Measurements from ENCODE around the gene NET1. TPM values are rescaled to one million over a fixed set of nuclear protein-coding genes. Genes with fewer than 3 reads are reported as not detected.

Gene NET1
- total RNA-seq, 2 donors from 2014 or later, result 22.2 to 37.5 TPM

DNA sequence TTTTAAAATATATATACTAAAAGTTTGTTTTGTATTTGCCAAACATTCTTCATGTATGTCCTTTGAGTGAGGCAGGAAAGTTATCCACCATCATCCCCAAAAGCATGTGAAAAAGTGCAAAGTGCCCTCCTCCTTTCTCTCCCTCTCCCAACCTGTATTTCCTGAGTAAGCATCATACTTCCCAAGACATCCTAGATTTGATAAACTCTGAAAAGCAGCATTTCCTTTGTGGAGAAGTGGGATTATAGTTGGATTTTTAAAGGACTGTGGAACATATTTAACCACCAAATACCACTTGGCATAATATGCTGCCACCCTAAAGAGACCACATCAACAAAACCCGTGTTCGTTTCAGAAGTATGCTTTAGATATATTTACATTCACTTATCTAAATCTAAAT lies 36.9 kb downstream of the NET1 start:
- H3K27me3 Mint-ChIP-seq (ENCODE audit: low read depth), result no peaks in the 10 kb centered on the region
- DNase-seq, result no peak
- H3K4me3 Mint-ChIP-seq, result no peak overlapping the region
- H3K4me1 Mint-ChIP-seq (ENCODE audit: low read depth), result peaks cover 36% of the 10 kb centered on the region
- no peak for ATAC-seq (replicated peaks in 1 of 2)
- H3K36me3 Mint-ChIP-seq (ENCODE audit: insufficient read depth in 2 of 2), result peaks cover 0 to 7% of the 10 kb centered on the region in 2 donors
- no peaks in the 10 kb centered on the region for H3K9me3 Mint-ChIP-seq
- H3K27ac Mint-ChIP-seq, result no peak overlapping the region

DNA sequence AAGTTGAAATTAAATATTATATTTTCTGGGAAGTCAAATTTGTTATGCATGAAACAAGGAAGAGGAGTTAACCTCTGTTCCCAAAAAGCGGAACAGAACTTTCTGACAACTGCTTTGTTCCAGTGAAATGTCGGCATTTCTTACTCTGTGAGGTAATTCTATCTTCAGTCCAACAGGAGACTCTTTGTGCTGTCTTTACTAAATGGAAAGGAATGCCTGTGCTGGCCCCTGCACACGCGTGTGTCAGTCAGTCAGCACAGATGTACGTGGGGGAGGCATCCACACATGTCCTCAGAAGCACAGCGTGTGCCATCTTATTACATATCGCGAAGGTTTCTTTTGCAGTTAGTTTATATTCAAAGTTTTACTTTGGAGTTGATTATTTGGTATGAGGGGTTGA lies 37.5 kb downstream of the NET1 start:
- no peak overlapping the region for H3K4me3 Mint-ChIP-seq
- DNase-seq, result no peak
- no peak overlapping the region for H3K27ac Mint-ChIP-seq
- peaks cover 0 to 3% of the 10 kb centered on the region in 2 donors for H3K36me3 Mint-ChIP-seq (ENCODE audit: insufficient read depth in 2 of 2)
- no peaks in the 10 kb centered on the region for H3K27me3 Mint-ChIP-seq (ENCODE audit: low read depth)
- ATAC-seq (replicated peaks in 1 of 2), result no peak
- H3K4me1 Mint-ChIP-seq (ENCODE audit: low read depth), result peaks cover 31% of the 10 kb centered on the region
- H3K9me3 Mint-ChIP-seq, result no peaks in the 10 kb centered on the region

DNA sequence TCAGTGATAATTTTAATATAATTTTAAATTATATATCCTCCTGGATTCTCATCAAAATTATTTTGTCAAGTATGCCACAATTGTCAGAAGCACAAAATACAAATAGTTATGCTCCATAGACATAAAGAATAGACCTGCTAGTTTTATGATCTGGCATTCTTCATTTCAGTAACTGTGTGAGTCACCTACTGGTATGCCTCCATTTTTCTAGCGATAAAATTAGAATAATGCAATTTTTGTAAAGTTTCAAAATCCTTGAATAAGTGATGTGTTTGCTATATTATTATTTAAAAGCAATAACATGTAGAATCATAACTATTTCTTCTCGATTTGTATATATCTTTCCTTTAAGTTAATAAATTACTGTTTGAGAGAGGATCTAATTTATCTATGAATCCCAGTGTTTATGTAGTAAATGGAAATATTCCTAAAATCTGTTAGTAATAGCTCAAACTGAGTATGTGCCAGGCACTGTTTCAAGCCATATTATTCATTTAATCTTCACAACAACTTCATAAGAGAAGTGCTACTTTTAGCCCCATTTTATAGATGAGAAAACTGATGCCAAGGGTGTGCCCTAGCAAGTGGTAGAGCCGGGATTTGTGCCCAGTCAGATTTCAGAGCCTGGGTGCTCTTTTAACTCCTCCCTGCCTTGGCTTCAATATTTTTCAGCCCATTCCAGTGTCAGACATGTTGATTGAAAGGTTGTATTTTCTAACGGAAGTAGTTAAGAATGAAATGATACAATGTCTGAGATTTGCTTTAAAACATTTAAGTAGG lies 38.4 kb downstream of the NET1 start:
- peaks cover 31% of the 10 kb centered on the region for H3K4me1 Mint-ChIP-seq (ENCODE audit: low read depth)
- H3K27me3 Mint-ChIP-seq (ENCODE audit: low read depth), result no peaks in the 10 kb centered on the region
- H3K9me3 Mint-ChIP-seq, result no peaks in the 10 kb centered on the region
- no peak overlapping the region for H3K4me3 Mint-ChIP-seq
- no peak overlapping the region for H3K27ac Mint-ChIP-seq
- DNase-seq (no peak), ATAC-seq (replicated peaks in 1 of 2) (no peak)
- H3K36me3 Mint-ChIP-seq (ENCODE audit: insufficient read depth in 2 of 2), result peaks cover 0 to 5% of the 10 kb centered on the region in 2 donors

DNA sequence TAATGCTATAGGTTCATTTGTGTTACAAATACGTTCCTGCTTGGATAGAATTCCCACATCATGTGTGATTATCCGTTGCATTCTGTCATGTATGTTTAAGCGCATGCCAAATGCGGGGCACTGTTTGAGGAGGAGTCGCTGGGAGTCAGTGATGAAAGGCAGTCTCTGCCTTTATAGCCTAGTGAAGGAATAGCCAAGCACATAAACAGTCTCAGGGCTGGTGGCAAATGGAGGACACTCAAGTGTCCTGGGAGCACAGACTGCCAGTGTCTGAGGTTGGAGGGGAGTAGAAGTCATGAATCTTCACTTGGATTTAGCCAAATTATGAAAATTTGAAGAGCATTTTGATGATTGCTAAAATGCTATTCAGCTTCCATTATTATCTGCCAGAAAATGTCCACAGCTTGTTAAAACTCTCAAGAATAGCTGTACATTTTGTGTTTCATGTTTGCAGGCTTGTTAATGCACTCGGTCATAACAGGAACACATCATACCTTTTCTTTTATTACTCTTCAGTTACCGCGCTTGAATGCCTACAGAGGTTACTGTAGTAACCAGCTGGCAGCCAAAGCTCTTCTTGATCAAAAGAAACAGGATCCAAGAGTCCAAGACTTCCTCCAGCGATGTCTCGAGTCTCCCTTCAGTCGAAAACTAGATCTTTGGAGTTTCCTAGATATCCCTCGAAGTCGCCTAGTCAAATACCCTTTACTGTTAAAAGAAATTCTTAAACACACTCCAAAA lies 41.6 kb downstream of the NET1 start:
- H3K36me3 Mint-ChIP-seq (ENCODE audit: insufficient read depth in 2 of 2), result peaks cover 0 to 18% of the 10 kb centered on the region in 2 donors
- no peaks in the 10 kb centered on the region for H3K9me3 Mint-ChIP-seq
- H3K27me3 Mint-ChIP-seq (ENCODE audit: low read depth), result no peaks in the 10 kb centered on the region
- H3K4me1 Mint-ChIP-seq (ENCODE audit: low read depth), result peaks cover 12% of the 10 kb centered on the region
- ATAC-seq (replicated peaks in 1 of 2) (no peak), DNase-seq (no peak)
- H3K27ac Mint-ChIP-seq, result no peak overlapping the region
- H3K4me3 Mint-ChIP-seq, result no peak overlapping the region

DNA sequence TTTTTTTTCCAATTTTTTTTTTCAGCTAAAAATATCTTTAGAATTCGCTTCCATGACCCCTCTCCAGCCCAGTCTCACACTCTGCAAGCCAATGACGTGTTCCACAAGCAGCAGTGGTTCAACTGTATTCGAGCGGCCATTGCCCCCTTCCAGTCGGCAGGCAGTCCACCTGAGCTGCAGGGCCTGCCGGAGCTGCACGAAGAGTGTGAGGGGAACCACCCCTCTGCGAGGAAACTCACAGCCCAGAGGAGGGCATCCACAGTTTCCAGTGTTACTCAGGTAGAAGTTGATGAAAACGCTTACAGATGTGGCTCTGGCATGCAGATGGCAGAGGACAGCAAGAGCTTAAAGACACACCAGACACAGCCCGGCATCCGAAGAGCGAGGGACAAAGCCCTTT lies 44.2 kb downstream of the NET1 start:
- Mint-ChIP-seq H3K4me3 (no peak overlapping the region), H3K36me3 (ENCODE audit: insufficient read depth in 2 of 2) (peaks cover 0 to 20% of the 10 kb centered on the region in 2 donors), H3K27ac (no peak overlapping the region), H3K4me1 (ENCODE audit: low read depth) (peaks cover 11% of the 10 kb centered on the region), H3K9me3 (no peaks in the 10 kb centered on the region), H3K27me3 (ENCODE audit: low read depth) (no peaks in the 10 kb centered on the region)
- DNase-seq (no peak), ATAC-seq (replicated peaks in 1 of 2) (no peak)

DNA sequence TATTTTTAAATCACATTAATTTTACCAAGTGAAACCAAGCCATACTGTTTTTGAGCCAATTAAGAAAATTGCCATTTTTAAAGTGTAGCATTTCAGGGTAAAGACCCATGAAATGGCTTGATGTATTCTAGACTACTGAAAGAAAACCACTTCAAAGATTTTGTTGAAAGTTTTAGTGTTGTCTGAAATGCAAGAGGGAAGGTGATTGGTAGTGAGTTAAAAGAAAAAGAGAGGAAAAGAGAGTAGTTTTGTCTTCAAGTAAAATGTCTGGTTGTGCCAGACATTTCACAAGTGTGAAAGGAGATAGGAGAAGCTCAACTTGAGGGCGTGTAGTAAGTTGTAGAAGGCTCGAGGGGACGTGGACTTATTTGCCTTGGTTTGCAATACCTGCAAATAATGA lies 45.4 kb downstream of the NET1 start:
- DNase-seq (no peak), ATAC-seq (replicated peaks in 1 of 2) (no peak)
- H3K27ac Mint-ChIP-seq, result no peak overlapping the region
- H3K9me3 Mint-ChIP-seq, result no peaks in the 10 kb centered on the region
- peaks cover 0 to 17% of the 10 kb centered on the region in 2 donors for H3K36me3 Mint-ChIP-seq (ENCODE audit: insufficient read depth in 2 of 2)
- H3K27me3 Mint-ChIP-seq (ENCODE audit: low read depth), result no peaks in the 10 kb centered on the region
- no peak overlapping the region for H3K4me3 Mint-ChIP-seq
- H3K4me1 Mint-ChIP-seq (ENCODE audit: low read depth), result peaks cover 11% of the 10 kb centered on the region

DNA sequence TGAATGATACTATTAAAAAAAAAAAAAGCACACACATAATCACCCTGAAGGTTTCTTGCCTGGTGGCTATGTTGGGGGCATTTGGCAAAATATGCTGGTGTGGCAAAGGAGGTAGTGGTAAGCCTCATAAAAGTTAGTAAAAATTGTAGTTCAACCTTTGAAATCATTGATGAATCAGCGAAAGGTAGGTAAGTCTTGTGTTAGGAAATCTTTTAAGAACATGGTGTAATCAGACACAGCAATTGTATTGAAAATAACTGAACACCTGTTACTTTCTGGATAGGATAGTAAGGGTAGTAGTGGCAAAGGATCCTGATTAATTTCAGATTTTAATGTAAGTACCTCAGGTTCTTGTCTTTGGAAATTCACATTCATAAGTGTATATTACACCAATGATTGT lies 46.1 kb downstream of the NET1 start:
- Mint-ChIP-seq H3K4me1 (ENCODE audit: low read depth) (peaks cover 11% of the 10 kb centered on the region), H3K36me3 (ENCODE audit: insufficient read depth in 2 of 2) (peaks cover 0 to 17% of the 10 kb centered on the region in 2 donors), H3K9me3 (no peaks in the 10 kb centered on the region), H3K27me3 (ENCODE audit: low read depth) (peaks cover 5% of the 10 kb centered on the region), H3K27ac (no peak overlapping the region), H3K4me3 (no peak overlapping the region)
- ATAC-seq (replicated peaks in 1 of 2), result no peak
- no peak for DNase-seq

DNA sequence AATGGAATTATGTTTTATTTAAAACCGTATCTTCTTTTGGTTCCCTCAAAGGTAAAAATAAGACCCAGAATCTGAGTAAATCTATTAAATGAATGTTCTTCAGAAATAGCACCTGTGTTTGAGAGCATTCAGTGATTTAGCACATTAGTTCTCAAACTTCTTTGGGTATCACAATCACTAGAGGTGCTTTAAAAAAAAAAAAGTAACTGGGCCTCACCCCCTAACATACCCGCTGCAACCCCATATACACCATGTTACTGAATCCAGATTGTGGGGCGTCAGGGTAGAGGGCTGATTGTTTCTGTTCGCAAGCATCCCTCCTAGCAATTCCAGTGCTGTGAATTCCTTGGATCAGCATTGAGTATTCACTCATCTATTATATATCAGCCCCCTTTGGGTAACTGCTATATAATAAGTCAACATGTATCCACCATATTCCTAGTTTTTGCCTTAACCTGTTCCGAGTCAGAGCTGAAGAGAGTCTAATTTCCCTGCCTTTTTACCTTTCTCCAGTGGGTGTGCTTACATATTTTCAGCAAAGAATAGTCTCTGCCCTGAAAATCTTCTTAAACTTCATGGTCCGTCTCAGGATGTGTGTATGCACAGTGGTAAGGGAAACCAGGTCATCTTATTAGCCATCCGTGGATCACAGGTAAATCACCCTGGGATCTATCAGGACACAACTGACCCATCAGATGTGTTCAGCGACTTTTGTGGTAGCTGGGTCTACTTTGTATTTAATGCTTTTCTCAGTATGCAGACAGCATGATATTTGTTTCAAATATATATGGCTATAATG lies 46.8 kb downstream of the NET1 start:
- no peak for ATAC-seq (replicated peaks in 1 of 2)

DNA sequence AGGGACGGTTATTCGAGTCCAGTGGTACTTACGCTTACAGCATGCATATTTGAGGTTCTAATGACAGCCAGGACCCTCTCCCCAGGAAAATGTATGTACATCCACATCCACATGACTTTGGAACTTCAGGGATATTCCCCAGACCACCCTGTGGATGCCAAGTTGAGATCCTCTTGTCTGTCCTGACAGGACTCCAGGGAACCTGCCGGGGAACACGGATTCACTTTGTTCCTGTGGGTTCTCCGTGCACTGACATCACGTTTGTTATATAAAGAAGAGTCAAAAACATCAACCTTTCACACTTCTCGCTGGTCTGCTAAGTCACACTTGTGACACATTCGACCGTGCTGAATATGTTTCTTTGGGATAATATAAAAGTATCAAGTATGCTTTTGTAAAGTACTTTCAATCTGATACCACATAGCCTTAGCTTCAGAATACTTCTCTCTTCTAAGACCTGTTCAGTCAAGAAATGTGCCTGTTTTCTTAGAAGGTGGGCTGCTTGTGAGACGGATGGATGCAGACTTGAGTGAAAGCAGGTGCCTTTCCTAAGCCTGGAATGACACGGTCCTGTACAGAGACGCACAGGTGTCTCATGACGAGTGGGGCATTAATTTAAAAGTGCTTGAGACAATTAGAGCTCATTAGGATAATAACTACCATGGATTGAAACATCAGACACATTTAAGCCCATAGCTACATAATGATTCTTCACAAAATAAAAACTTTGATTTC lies 48.3 kb downstream of the NET1 start:
- H3K36me3 Mint-ChIP-seq (ENCODE audit: insufficient read depth in 2 of 2), result peaks cover 0 to 16% of the 10 kb centered on the region in 2 donors
- DNase-seq (no peak), ATAC-seq (replicated peaks in 1 of 2) (no peak)
- peaks cover 8% of the 10 kb centered on the region for H3K27me3 Mint-ChIP-seq (ENCODE audit: low read depth)
- H3K4me1 Mint-ChIP-seq (ENCODE audit: low read depth), result peaks cover 11% of the 10 kb centered on the region
- H3K27ac Mint-ChIP-seq, result no peak overlapping the region
- no peak overlapping the region for H3K4me3 Mint-ChIP-seq
- H3K9me3 Mint-ChIP-seq, result no peaks in the 10 kb centered on the region

More for the DNA sequence above, 46.8 kb downstream of the NET1 start:
- Mint-ChIP-seq H3K36me3 (ENCODE audit: insufficient read depth in 2 of 2) (peaks cover 0 to 17% of the 10 kb centered on the region in 2 donors), H3K9me3 (no peaks in the 10 kb centered on the region), H3K4me1 (ENCODE audit: low read depth) (peaks cover 11% of the 10 kb centered on the region), H3K27me3 (ENCODE audit: low read depth) (peaks cover 8% of the 10 kb centered on the region), H3K27ac (no peak overlapping the region), H3K4me3 (no peak overlapping the region)
- DNase-seq, result no peak

DNA sequence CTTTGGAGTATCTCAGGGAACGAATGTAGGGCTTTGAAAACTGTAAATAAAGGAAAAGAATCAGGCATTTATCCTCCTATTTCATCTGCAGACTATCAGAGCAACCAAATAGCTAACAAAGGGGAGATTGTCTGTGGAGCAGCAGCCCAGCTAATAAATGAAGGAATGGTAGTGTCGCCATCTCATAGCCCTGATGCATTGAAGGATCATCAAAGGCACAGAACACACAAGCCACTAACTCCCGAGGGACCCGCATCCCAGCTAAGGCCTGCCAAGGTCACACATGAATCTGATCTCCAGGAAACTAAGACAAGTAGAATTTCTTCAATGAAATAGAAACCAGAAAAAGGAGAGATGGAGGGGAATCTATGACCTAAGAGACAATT lies 48.8 kb downstream of the NET1 start:
- Mint-ChIP-seq H3K27me3 (ENCODE audit: low read depth) (peaks cover 8% of the 10 kb centered on the region), H3K4me3 (no peak overlapping the region)
- no peak for DNase-seq

DNA sequence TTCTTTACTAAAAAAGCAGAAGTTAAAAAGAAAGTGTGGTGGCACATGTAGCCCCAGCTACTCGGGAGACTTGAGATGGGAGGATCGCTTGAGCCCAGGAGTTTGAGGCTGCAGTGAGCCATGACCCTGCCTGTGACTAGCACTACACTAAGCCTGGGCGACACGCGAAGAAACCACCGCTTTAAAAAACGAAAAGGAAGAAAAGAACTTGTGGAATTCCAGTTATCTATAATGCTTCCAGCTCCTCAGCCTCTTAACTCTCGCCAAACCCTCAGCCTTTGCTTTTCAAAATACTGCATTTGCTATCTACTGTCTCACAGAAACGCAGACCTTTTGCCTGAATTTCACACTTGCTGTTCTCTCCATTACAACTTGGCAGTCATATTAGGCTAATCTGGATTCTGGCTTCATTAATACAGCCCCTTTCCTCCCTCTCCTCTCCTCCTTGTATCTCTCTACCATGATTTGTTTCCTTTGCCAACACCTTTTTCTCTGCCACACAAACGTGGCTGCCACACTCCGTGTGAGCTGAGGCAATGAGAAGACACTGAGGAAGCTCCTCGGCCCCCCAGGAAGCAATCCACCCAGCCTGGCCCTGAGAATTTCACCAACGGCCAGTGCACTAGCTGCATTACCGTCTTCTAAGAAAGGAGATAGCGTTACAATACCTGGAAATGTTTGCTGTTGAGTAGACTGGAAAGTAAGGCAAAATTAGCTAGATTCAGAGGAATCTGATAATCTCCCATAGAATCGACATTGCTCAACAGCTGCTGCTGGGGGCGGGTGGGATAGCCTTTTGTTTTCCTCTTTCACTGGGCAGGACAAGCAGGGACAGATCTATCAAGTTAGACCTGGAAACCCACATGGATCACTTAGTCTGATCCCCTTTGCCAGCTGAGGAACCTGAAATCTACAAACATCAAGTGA lies 49.8 kb downstream of the NET1 start:
- H3K27ac Mint-ChIP-seq, result no peak overlapping the region
- peaks cover 11% of the 10 kb centered on the region for H3K4me1 Mint-ChIP-seq (ENCODE audit: low read depth)
- H3K9me3 Mint-ChIP-seq, result no peaks in the 10 kb centered on the region
- DNase-seq (no peak), ATAC-seq (replicated peaks in 1 of 2) (no peak)
- peaks cover 8% of the 10 kb centered on the region for H3K27me3 Mint-ChIP-seq (ENCODE audit: low read depth)
- H3K36me3 Mint-ChIP-seq (ENCODE audit: insufficient read depth in 2 of 2), result peaks cover 0 to 12% of the 10 kb centered on the region in 2 donors
- no peak overlapping the region for H3K4me3 Mint-ChIP-seq

More for the DNA sequence above, 48.8 kb downstream of the NET1 start:
- Mint-ChIP-seq H3K4me1 (ENCODE audit: low read depth) (peaks cover 11% of the 10 kb centered on the region), H3K9me3 (no peaks in the 10 kb centered on the region), H3K36me3 (ENCODE audit: insufficient read depth in 2 of 2) (peaks cover 0 to 16% of the 10 kb centered on the region in 2 donors), H3K27ac (no peak overlapping the region)
- no peak for ATAC-seq (replicated peaks in 1 of 2)

DNA sequence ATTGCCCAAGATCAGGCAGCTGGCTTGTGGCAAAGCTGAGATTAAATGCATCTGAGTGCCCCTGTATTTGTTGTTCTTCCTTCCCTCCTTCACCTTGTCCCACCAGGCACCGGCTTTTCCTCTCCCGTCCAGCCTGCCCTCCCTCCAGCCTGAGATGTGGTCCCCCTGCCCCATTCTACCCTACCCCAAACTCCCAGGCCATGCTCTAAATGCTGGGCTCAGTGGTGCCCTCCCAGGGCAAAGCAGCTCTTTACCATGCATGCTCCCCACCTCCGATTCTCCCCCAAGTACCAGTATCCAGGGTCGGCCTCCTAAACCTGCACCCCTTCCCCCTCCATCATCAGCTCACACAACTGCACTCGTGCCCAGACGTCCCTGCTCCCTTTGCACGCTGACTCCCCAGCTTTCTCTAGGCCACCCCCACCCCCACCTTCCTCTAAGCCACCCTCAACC lies 50.5 kb downstream of the NET1 start:
- Mint-ChIP-seq H3K9me3 (no peaks in the 10 kb centered on the region), H3K27ac (no peak overlapping the region), H3K27me3 (ENCODE audit: low read depth) (peaks cover 8% of the 10 kb centered on the region), H3K36me3 (ENCODE audit: insufficient read depth in 2 of 2) (peaks cover 0 to 8% of the 10 kb centered on the region in 2 donors), H3K4me1 (ENCODE audit: low read depth) (peaks cover 7% of the 10 kb centered on the region), H3K4me3 (no peak overlapping the region)
- ATAC-seq (replicated peaks in 1 of 2), result no peak
- DNase-seq, result no peak

All from activated T-cell treated with anti-CD3 and anti-CD28 coated beads, Interleukin-2, amount 50 U/mL, for 72 hours (primary cell).